ENCODE data around the gene MLYCD.

Gene MLYCD

DNA sequence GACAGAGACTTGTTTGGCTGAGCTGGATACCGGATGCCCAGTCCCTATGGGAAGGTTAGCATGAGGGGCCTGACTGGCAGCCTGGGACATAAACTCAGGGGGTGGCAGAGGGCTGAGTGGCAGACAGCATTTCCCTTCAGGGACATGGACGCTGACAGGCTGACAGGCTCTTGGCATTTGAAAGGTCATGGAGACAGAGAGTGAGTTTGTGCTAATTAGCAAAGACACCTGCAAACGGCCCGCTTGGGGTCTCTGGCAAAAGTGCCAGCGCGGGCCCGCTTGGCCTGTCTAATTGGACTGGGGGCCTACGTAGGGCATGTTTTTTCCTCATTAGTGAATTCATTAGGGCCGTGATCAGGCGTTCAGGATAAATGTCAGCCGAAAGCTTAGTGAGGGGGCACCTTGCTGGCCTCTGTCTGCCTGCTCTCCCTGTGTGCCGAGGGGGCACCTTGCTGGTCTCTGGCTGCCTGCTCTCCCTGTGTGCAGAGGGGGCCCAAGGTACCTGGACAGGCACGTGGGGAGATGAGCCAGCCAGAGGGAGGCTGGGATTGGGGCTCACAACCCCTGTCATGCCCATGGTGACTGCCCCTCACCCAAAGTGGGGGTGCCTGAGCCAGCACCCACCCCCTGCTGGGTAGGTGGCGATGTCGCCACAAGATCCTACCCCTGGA, 76.8 kb downstream of the MLYCD start:
- no peak for TF ChIP-seq GATA2 (IDR thresholded peaks at IDR 0.05; ENCODE audit: low read depth, low read length)
- no peak for TF ChIP-seq GATA3 (IDR thresholded peaks at IDR 0.05; ENCODE audit: low read depth, low read length)
